T-helper 17 cell (primary cell): Measurements from ENCODE around the gene SLC4A1. TPM values are rescaled to one million over a fixed set of nuclear protein-coding genes. Genes with fewer than 3 reads are reported as not detected.

Experiments used
- ATAC-seq: fragments of 150-1000 bp; cut with Tn5 transposase; 2 replicates; pipeline ENCODE4 v1.10.0; 2021; ENCODE audit warnings: mild to moderate bottlenecking, moderate library complexity
- DNase-seq, 3 donors: peaks; one replicate each; pipeline versions ENCODE4 v3.0.0 to v3.0.0-alpha.2; 2020 to 2021
- H3K9me3 ChIP-seq: one replicate; pipeline ENCODE4 v1.7.0; 2013; ENCODE audit warnings: low read length, mild to moderate bottlenecking; ENCODE audit not compliant: control insufficient read depth, poor library complexity, severe bottlenecking
- H3K27ac Mint-ChIP-seq: one replicate; pipeline ENCODE4 v1.8.0; 2022; ENCODE audit warnings: mild to moderate bottlenecking, moderate library complexity, mixed read lengths
- H3K27me3 Mint-ChIP-seq: one replicate; pipeline ENCODE4 v1.8.0; 2022; ENCODE audit warnings: mixed read lengths
- H3K36me3 Mint-ChIP-seq: one replicate; pipeline ENCODE4 v1.8.0; 2022; ENCODE audit warnings: low read depth, mixed read lengths
- H3K4me1 Mint-ChIP-seq: one replicate; pipeline ENCODE4 v1.8.0; 2022; ENCODE audit warnings: mild to moderate bottlenecking, mixed read lengths
- H3K4me3 Mint-ChIP-seq: one replicate; pipeline ENCODE4 v1.8.0; 2022; ENCODE audit warnings: mild to moderate bottlenecking, moderate library complexity, mixed read lengths
- total RNA-seq, 4 donors: library from RNA in 2 of 4; stranded (reverse) in 2 of 4; gene quantifications; one replicate each; pipeline ENCODE4 v1.2.3 and lab custom pipeline; 2022 to 2026

SLC4A1 gene
- total RNA-seq, 2 donors from 2014 or later, result not detected

GRCh38 chr17:44210342-44211192 is 57.4 kb downstream of the SLC4A1 start:
- H3K4me3 Mint-ChIP-seq, result peak overlapping the region; percentile 67
- H3K36me3 Mint-ChIP-seq, result peaks cover 11% of the 10 kb centered on the region
- peaks cover 43% of the 10 kb centered on the region for H3K4me1 Mint-ChIP-seq
- peak overlapping the region; percentile 89 for H3K27ac Mint-ChIP-seq
- no peaks in the 10 kb centered on the region for H3K27me3 Mint-ChIP-seq
- ATAC-seq (peak; percentile 99), DNase-seq (peak; percentile 86 to 93 (median 93))
- no peaks in the 10 kb centered on the region for H3K9me3 ChIP-seq

- Mint-ChIP-seq H3K27ac (peak overlapping the region; percentile 89), H3K4me1 (peaks cover 35% of the 10 kb centered on the region), H3K27me3 (no peaks in the 10 kb centered on the region), H3K36me3 (peaks cover 11% of the 10 kb centered on the region), H3K4me3 (peak overlapping the region; percentile 67)
- DNase-seq (no peak), ATAC-seq (peak; percentile 39)
- no peaks in the 10 kb centered on the region for H3K9me3 ChIP-seq
Measured at GRCh38 chr17:44209786-44210341, 58.1 kb downstream of the SLC4A1 start.

GRCh38 chr17:44207743-44208142 is 60.2 kb downstream of the SLC4A1 start:
- no peak overlapping the region for H3K4me3 Mint-ChIP-seq
- H3K36me3 Mint-ChIP-seq, result peaks cover 2% of the 10 kb centered on the region
- H3K27me3 Mint-ChIP-seq, result no peaks in the 10 kb centered on the region
- no peak for ATAC-seq
- DNase-seq, result no peak
- H3K27ac Mint-ChIP-seq, result peak overlapping the region; percentile 83
- peaks cover 32% of the 10 kb centered on the region for H3K4me1 Mint-ChIP-seq
- no peaks in the 10 kb centered on the region for H3K9me3 ChIP-seq

- H3K4me3 Mint-ChIP-seq, result peak overlapping the region; percentile 60
- H3K27me3 Mint-ChIP-seq, result no peaks in the 10 kb centered on the region
- H3K9me3 ChIP-seq, result no peaks in the 10 kb centered on the region
- no peak for DNase-seq
- no peak for ATAC-seq
- peaks cover 2% of the 10 kb centered on the region for H3K36me3 Mint-ChIP-seq
- no peak overlapping the region for H3K27ac Mint-ChIP-seq
- H3K4me1 Mint-ChIP-seq, result peaks cover 34% of the 10 kb centered on the region
Measured at GRCh38 chr17:44207319-44207718, 60.6 kb downstream of the SLC4A1 start.

GRCh38 chr17:44206825-44207155 is 61.1 kb downstream of the SLC4A1 start:
- H3K4me3 Mint-ChIP-seq, result no peak overlapping the region
- H3K9me3 ChIP-seq, result no peaks in the 10 kb centered on the region
- H3K27ac Mint-ChIP-seq, result peak overlapping the region; percentile 34
- peaks cover 35% of the 10 kb centered on the region for H3K4me1 Mint-ChIP-seq
- no peak for ATAC-seq
- H3K27me3 Mint-ChIP-seq, result no peaks in the 10 kb centered on the region
- H3K36me3 Mint-ChIP-seq, result peaks cover 2% of the 10 kb centered on the region
- no peak for DNase-seq

- H3K27me3 Mint-ChIP-seq, result no peaks in the 10 kb centered on the region
- H3K9me3 ChIP-seq, result no peaks in the 10 kb centered on the region
- H3K36me3 Mint-ChIP-seq, result peaks cover 2% of the 10 kb centered on the region
- ATAC-seq (no peak), DNase-seq (no peak)
- H3K27ac Mint-ChIP-seq, result peak overlapping the region; percentile 34
- H3K4me1 Mint-ChIP-seq, result peaks cover 36% of the 10 kb centered on the region
- no peak overlapping the region for H3K4me3 Mint-ChIP-seq
Measured at GRCh38 chr17:44205962-44206824, 61.7 kb downstream of the SLC4A1 start.

- peaks cover 38% of the 10 kb centered on the region for H3K4me1 Mint-ChIP-seq
- no peak overlapping the region for H3K4me3 Mint-ChIP-seq
- no peaks in the 10 kb centered on the region for H3K9me3 ChIP-seq
- peaks cover 2% of the 10 kb centered on the region for H3K36me3 Mint-ChIP-seq
- H3K27ac Mint-ChIP-seq, result no peak overlapping the region
- no peak for DNase-seq
- no peaks in the 10 kb centered on the region for H3K27me3 Mint-ChIP-seq
- no peak for ATAC-seq
Measured at GRCh38 chr17:44204441-44204882, 63.5 kb downstream of the SLC4A1 start.

- H3K9me3 ChIP-seq, result no peaks in the 10 kb centered on the region
Measured at GRCh38 chr17:44203731-44204440, 64.0 kb downstream of the SLC4A1 start.

GRCh38 chr17:44202756-44203155 is 65.2 kb downstream of the SLC4A1 start:
- no peak for DNase-seq
- no peak for ATAC-seq
- Mint-ChIP-seq H3K36me3 (peaks cover 2% of the 10 kb centered on the region), H3K4me3 (peak overlapping the region; percentile 55), H3K27me3 (no peaks in the 10 kb centered on the region), H3K27ac (peak overlapping the region; percentile 89), H3K4me1 (peaks cover 40% of the 10 kb centered on the region)
- no peaks in the 10 kb centered on the region for H3K9me3 ChIP-seq

More at GRCh38 chr17:44203731-44204440, 64.0 kb downstream of the SLC4A1 start:
- Mint-ChIP-seq H3K4me3 (peak overlapping the region; percentile 34), H3K27me3 (no peaks in the 10 kb centered on the region), H3K36me3 (peaks cover 2% of the 10 kb centered on the region), H3K4me1 (peaks cover 38% of the 10 kb centered on the region), H3K27ac (peak overlapping the region; percentile 89)
- ATAC-seq (no peak), DNase-seq (no peak)

GRCh38 chr17:44200478-44201155 is 67.3 kb downstream of the SLC4A1 start:
- no peaks in the 10 kb centered on the region for H3K9me3 ChIP-seq
- Mint-ChIP-seq H3K4me3 (peak overlapping the region; percentile 93), H3K4me1 (peaks cover 40% of the 10 kb centered on the region), H3K27ac (peak overlapping the region; percentile 83), H3K36me3 (peaks cover 2% of the 10 kb centered on the region), H3K27me3 (no peaks in the 10 kb centered on the region)
- DNase-seq (no peak), ATAC-seq (no peak)

- Mint-ChIP-seq H3K27me3 (no peaks in the 10 kb centered on the region), H3K36me3 (peaks cover 2% of the 10 kb centered on the region), H3K27ac (peak within 1 kb of the TSS; percentile 83), H3K4me3 (peak within 1 kb of the TSS; percentile 93), H3K4me1 (peaks cover 40% of the 10 kb centered on the region)
- H3K9me3 ChIP-seq, result no peaks in the 10 kb centered on the region
- DNase-seq (peak; percentile 95 to 100 (median 100)), ATAC-seq (peak; percentile 87)
Measured at GRCh38 chr17:44199553-44200477, 68.1 kb downstream of the SLC4A1 start, which contains the start of gene ATXN7L3. TSS of gene ATXN7L3 (minus strand) at chr17:44199884. CDS start at chr17:44198070, 1,814 bp downstream.
